Heart right ventricle (tissue), 16 donors: Measurements from ENCODE around the gene PTGES3L. TPM values are rescaled to one million over a fixed set of nuclear protein-coding genes. Genes with fewer than 3 reads are reported as not detected.

Source experiments
- ATAC-seq, 8 donors: fragments of 200-7000 bp; cut with Tn5 transposase; one replicate each; pipeline ENCODE4 v1.9.1; 2020; ENCODE audit warnings: mild to moderate bottlenecking in 8 of 8, moderate library complexity in 8 of 8, moderate number of reproducible peaks in 1 of 8
- DNase-seq, 2 donors: peaks; one replicate each; pipeline ENCODE4 v3.0.0-alpha.2; 2020
- H3K27ac ChIP-seq, 10 donors: fragments of 200-600 bp; sonication (generic) in 2 of 10; one replicate each; pipeline versions ENCODE4 v1.5.0 to v1.8.0; 2020 to 2022; ENCODE audit warnings: mild to moderate bottlenecking in 3 of 10
- H3K27me3 ChIP-seq, 7 donors: fragments of 200-600 bp; one replicate each; pipeline ENCODE4 v1.8.0; 2021 to 2022; ENCODE audit warnings: mild to moderate bottlenecking in 2 of 7
- H3K36me3 ChIP-seq, 9 donors: fragments of 200-600 bp; sonication (generic) in 1 of 9; one replicate each; pipeline versions ENCODE4 v1.5.0 to v1.8.0; 2020 to 2022; ENCODE audit warnings: mild to moderate bottlenecking in 2 of 9
- H3K4me1 ChIP-seq, 9 donors: fragments of 200-600 bp; sonication (generic) in 1 of 9; one replicate each; pipeline versions ENCODE4 v1.5.0 to v1.8.0; 2020 to 2022; ENCODE audit warnings: mild to moderate bottlenecking in 4 of 9
- H3K4me3 ChIP-seq, 10 donors: fragments of 200-600 bp; sonication (generic) in 2 of 10; one replicate each; pipeline versions ENCODE4 v1.5.0 to v1.8.0; 2020 to 2022; ENCODE audit warnings: mild to moderate bottlenecking in 7 of 10, moderate library complexity in 2 of 10
- H3K9me3 ChIP-seq, 11 donors: fragments of 200-600 bp in 10 of 11; sonication (generic) in 2 of 11; one replicate each; pipeline versions ENCODE4 v1.5.0 to v1.8.0; 2013 to 2022; ENCODE audit warnings: mild to moderate bottlenecking in 2 of 11, control low read depth in 1 of 11, moderate library complexity in 1 of 11
- CTCF ChIP-seq, 9 donors: fragments of 200-600 bp; sonication (generic) in 2 of 9; IDR thresholded peaks; one replicate each; pipeline versions ENCODE4 v1.5.0 to v1.8.0; 2021 to 2022; ENCODE audit warnings: antibody characterized with exemption in 9 of 9, mild to moderate bottlenecking in 5 of 9, moderate library complexity in 1 of 9
- WGBS, 2 donors: extraction: QIAGEN DNeasy Blood & Tissue Kit; methylation state at CpG; one replicate each; pipeline ENCODE4 v1.1.7; 2013; ENCODE audit warnings: inconsistent platforms in 1 of 2; 5-methylcytosine and 5-hydroxymethylcytosine counted together
- intact Hi-C, 10 donors: fragments of 100-400 bp; cut with DNase I; formaldehyde crosslinking; loops; one replicate each; pipeline versions ENCODE4 v1.11.1 to v1.14.2; 2022
- long read RNA-seq, 3 donors: library from polyadenylated mRNA; unstranded; transcript quantifications; one replicate each; pipeline ENCODE4 v2.0.0, GENCODE V29; 2020 to 2021
- polyA plus RNA-seq, 2 donors: library from polyadenylated mRNA; stranded (reverse); fragments of 200-250 nt; gene quantifications; one replicate each; pipeline ENCODE4 v1.2.3, GENCODE V29; 2013
- total RNA-seq, 10 donors: library from RNA; stranded (reverse); fragmentation: NEBNext Ultra II Directional in 3 of 10; extraction: Animal tissue kit (Norgen Biotek cat#: 25700) in 3 of 10; gene quantifications; one replicate each; pipeline versions ENCODE4 v1.2.1 to v1.2.4, GENCODE V29; 2021 to 2023
- donor health status: Arrhythmogenic right ventricular cardiomyopathy.
- donor health status: ischemic (EF 13 %, LVEDD 7.1; RV severe dilation, severe dysfunction).
- donor health status: healthy with polysubstance abuse.
- donor health status: DM: no; HTN: yes; CAD: no.
- donor health status: DM: no; HTN: no; CAD: no.
- donor health status: ischemic (EF 25% LVEDD 6.9; RV normal size, moderate dysfunction).
- donor health status: ischemic (EF 25% LVEDD 5.7; RV mildly dilated, moderate dysfunction).
- donor health status: healthy.
- donor health status: DM: yes; HTN: yes; CAD: no.
- donor health status: Ischemic cardiomyopathy.
- donor health status: ischemic (EF 35%, LVEDD 5.7; RV mildly dilated, moderate dysfunction).
- donor health status: nonischemic (EF 11% LVEDD 7.7; RV severe dilation, severe dysfunction).
- donor health status: DM: yes; HTN: yes; CAD: no.
- donor health status: PGD.
- donor health status: ischemic (EF 29% LVEDD 5.4; RV normal size, mild dysfunction).
- donor health status: nonischemic (EF 23%, LVEDD 6.1; RV moderate dilation, normal function).

PTGES3L gene
- total RNA-seq (10 to 100 TPM; 35.0 to 58.8 (median 40.5) TPM), polyA plus RNA-seq (10 to 100 TPM; 33.9 to 45.3 TPM)
- long read RNA-seq, donor 1, transcript PTGES3L-206 (7 exons, 855 nt), result major isoform, 7 of 28 reads
- long read RNA-seq, donor 1, partial matches to known transcripts, result 2 of 28 reads
- long read RNA-seq, donor 1, other reads (novel, unspliced or antisense), result 19 of 28 reads
- long read RNA-seq, donor 2, transcript PTGES3L-206 (7 exons, 855 nt), result major isoform, 19 of 66 reads
- long read RNA-seq, donor 2, partial matches to known transcripts, result 1 of 66 reads
- long read RNA-seq, donor 2, other reads (novel, unspliced or antisense), result 42 of 66 reads
- long read RNA-seq, donor 3, transcript PTGES3L-206 (7 exons, 855 nt), result major isoform, 24 of 30 reads
- long read RNA-seq, donor 3, partial matches to known transcripts, result 0 of 30 reads
- long read RNA-seq, donor 3, other reads (novel, unspliced or antisense), result 1 of 30 reads

- Histone ChIP-seq H3K4me1 (peaks cover 2 to 33% (median 27%) of the 10 kb centered on the region in 9 donors), H3K27me3 (no peaks in the 10 kb centered on the region), H3K36me3 (peaks cover 0 to 23% (median 0%) of the 10 kb centered on the region in 9 donors), H3K27ac (peak within 1 kb of the TSS; percentile 78 to 94 (median 88)), H3K9me3 (no peaks in the 10 kb centered on the region), H3K4me3 (peak within 1 kb of the TSS; percentile 78 to 97 (median 88))
- ATAC-seq (peak; percentile 70 to 92 (median 86)), DNase-seq (peak; percentile 51 to 67)
- TF ChIP-seq CTCF (IDR thresholded peaks at IDR 0.05), result no peak
- intact Hi-C loops, result loop anchor here in 2 of 10 donors (1.0 to 2.0 kb wide), 2 partner anchors 19 kb away; partner anchors contain the start of gene RPL27 (in 2 of the 2)
- WGBS, 2 donors, result 19 to 28% methylated on average over 21 of the region's 21 CpGs
These were observed at the start of gene PTGES3L for GRCh38 chr17:42979511-42980273. Gene PTGES3L (minus strand): TSS chr17:42980080. CDS start chr17:42980053, 27 bp downstream.

- Histone ChIP-seq H3K27me3 (no peaks in the 10 kb centered on the region), H3K9me3 (no peaks in the 10 kb centered on the region), H3K4me1 (peaks cover 0 to 12% (median 6%) of the 10 kb centered on the region in 9 donors), H3K27ac (no peak overlapping the region), H3K36me3 (no peaks in the 10 kb centered on the region), H3K4me3 (no peak overlapping the region)
- no peak for TF ChIP-seq CTCF (IDR thresholded peaks at IDR 0.05)
- DNase-seq (no peak), ATAC-seq (no peak)
- intact Hi-C loops, result loop anchor here in 7 of 10 donors (5.0 to 10.0 kb wide), 6 partner anchors 59 to 336 kb away; partner anchors contain the start of genes BRCA1 (in 5 of the 7) and NBR1 (in 1 of the 7)
- 82 to 83% methylated on average over 17 of the region's 17 CpGs for WGBS, 2 donors
These were observed 48.5 kb upstream of the PTGES3L start for GRCh38 chr17:43028221-43028861.

GRCh38 chr17:43027091-43028032 is 47.5 kb upstream of the PTGES3L start:
- Histone ChIP-seq H3K27me3 (no peaks in the 10 kb centered on the region), H3K27ac (no peak overlapping the region), H3K4me1 (peaks cover 0 to 19% (median 12%) of the 10 kb centered on the region in 9 donors), H3K4me3 (no peak overlapping the region), H3K36me3 (no peaks in the 10 kb centered on the region), H3K9me3 (no peaks in the 10 kb centered on the region)
- DNase-seq, result no peak
- no peak for TF ChIP-seq CTCF (IDR thresholded peaks at IDR 0.05)
- no peak for ATAC-seq
- intact Hi-C loops, result loop anchor here in 7 of 10 donors (5.0 to 10.0 kb wide), 6 partner anchors 60 to 337 kb away; partner anchors contain the start of genes BRCA1 (in 5 of the 7) and NBR1 (in 1 of the 7)
- 76 to 81% methylated on average over 9 of the region's 9 CpGs for WGBS, 2 donors
